ENCODE results near the gene HNF1B.

- TF ChIP-seq TAF1 (IDR thresholded peaks at IDR 0.05; ENCODE audit: borderline replicate concordance, low read depth, low read length): no peak
- TF ChIP-seq POLR2A (IDR thresholded peaks at IDR 0.05; ENCODE audit: low read depth, low read length): no peak
Measured at GRCh38 chr17:37694734-37695133, 50.1 kb downstream of the HNF1B start.

Measured in GM12892 (cell line).